GM19099 (cell line): ENCODE data around the gene FAM20A.

ENCODE experiments used
- POLR2A ChIP-seq: IDR thresholded peaks from 3 replicates; pipeline ENCODE4 v1.6.1; 2011; ENCODE audit warnings: low read depth; ENCODE audit not compliant: insufficient read length; ENCODE audit errors: extremely low read depth

The FAM20A gene

DNA sequence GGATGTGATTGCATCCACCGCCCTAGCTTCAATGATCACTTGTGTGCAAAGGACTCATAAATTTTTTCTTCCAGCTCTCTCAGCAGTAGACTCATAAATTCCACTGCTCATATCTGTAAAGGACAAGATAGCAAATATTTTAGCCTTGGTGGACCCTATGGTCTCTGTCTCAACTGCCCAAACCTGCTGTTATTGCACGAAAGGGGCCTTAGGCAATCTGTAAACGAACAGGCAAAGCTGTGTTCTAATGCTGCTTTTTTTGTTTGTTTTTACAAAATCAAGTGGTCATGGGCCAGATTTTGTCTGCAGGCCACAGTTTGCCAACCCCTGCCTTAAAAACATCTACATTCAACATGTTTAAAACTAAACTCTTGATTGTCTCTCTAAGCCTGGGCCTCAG lies 34.1 kb downstream of the FAM20A start:
- no peak for TF ChIP-seq POLR2A

DNA sequence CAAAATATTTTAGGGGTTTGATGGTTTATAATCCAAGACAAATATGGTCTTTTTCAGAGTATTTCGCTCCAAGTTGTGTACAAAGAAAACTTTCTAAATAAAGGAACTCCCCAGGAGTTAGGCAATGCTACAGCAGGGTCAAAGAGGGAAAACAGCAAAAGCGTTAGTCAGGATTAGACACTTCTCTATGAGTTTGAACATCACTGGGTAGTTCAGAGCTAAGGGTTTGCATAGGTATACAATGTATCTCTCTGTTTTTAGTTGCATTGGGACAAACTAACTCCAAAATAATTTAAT lies 34.8 kb downstream of the FAM20A start:
- TF ChIP-seq POLR2A: no peak

DNA sequence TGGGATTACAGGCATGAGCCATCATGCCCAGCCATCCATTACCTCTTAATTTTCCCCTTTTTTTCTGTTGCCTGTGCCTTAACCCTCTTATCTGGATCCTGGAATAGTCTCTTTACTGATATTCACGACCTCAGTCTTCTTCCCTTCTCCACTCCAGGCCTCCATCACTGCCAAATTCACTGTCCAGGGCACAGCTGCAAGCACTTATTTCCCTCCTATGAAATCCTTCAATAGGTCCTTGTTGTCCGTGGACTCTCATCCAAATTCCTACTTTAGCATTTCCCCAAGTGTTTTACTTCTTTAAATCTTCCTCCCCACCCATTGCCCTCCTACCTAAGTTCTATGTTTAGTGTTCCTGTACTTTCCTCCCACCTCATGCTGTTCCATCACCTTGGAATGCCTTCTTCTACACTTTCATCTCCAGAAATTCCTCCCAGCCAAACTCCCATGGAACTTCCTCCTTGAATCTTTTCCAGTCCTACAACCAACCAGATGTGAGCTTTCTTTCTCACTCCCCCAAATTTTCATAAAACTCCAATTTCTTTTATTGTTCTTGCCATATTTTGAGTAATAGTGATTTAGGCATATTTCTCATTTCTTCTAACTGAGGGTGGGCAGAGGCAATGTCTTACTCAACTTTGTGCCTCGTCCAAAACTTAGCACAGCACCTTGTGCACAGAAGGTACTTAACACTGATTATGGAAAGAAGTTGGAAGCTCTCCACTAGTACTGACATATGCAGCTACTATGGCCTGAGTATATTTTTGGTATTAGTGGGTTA lies 35.3 kb downstream of the FAM20A start:
- TF ChIP-seq POLR2A: no peak

DNA sequence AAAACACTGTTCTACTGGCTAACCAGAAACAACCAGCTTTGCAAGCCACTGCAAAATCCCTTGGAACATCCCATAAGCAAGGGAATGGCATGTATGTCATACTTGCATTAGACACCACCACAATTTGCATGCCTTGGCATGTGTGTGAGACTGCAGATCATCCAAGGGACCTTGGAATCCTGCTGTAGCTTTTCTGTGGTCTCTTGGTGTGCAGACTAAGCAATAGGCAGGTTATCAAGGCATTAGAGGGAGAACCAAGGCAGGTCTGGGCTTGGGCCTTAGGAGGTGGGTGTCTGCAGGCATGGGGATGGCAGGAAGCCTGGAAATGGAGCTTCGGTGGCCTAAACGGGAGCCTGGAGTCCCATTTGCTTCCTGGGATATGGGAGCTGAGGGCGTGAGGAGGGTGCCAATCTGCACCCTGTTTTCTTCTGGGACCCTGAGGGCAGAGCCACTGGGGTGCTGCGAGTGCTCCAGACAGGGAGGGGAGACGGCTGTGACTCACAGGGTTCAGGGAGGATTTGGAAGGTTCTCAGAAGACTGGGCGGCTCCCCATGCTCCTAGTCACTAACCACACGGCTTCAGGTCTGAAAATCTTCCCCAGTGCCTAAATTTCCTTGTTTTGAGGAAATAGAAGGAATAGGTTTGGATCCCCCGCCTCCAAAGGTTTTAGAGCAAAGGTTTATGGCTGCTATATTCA lies 36.6 kb downstream of the FAM20A start:
- no peak for TF ChIP-seq POLR2A

DNA sequence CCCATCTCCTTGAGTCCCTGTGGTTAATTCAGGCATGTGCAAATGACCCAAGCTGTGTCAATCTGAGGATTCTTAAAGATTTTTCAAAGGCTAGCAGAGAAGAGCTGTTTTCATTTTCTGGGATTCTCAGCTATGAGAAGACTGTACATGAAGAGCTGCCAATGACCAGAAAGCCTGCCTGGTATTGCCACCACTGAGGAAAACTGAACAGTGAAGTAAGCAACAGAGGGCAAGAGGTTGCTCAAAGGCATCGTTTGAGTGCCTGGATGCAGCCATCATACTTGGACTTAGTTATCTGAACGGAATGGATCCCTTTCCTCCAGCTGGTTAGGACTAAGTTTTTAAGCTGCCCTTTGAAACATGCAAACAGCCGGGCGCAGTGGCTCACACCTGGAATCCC lies 38.4 kb downstream of the FAM20A start:
- no peak for TF ChIP-seq POLR2A

DNA sequence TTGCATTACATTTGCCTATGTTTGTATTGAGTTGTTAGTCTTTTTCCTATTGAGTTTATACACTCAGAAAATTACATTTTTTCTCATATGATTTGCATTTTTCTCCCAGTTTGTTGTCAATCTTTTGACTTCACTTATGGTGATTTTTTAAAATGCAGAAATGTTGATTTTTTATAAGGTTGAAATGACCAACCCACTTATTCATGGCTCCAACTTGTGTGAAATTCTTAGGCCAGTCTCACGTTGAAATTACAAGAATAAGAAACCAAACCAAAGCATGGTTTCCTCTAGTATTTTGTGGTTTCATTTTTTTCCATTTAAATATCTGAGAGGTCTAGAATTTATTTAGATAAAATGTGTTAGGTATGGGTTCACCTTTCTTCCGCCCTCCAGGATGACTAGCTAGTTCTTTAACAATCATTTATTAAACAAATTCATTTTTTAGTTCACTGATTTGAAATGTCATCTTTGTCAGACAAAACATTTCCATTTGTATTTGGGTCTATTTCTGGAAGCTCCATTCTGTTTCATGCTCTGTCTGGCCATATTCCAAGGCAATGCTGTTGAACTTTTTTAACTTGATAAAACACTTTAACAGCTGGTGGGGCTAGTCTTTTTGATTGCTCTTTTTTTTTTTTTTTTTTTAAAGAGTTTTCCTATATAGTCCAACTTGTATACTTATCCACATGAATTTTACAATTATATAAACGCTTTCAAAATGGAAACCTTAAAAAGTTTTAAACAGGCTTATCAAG lies 40.0 kb downstream of the FAM20A start:
- no peak for TF ChIP-seq POLR2A

DNA sequence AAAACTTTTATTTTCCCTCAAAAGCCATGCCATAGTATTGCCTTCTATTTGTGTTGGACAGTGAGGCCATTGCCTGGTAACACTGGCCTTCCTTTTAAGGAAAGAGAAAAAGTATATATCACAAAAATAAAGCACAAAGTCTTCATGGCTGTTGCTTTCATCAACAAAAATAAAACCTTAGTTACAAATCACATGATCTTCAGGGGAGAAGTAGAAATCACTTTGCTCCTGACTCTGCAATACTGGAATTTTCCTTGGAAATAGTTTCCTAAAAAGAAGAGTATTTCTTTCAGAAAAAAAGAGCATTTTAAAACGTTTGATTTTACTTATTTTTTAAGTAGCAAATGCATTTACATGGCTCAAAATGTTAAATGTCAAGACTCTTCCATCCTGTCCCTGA lies 41.9 kb downstream of the FAM20A start:
- no peak for TF ChIP-seq POLR2A

DNA sequence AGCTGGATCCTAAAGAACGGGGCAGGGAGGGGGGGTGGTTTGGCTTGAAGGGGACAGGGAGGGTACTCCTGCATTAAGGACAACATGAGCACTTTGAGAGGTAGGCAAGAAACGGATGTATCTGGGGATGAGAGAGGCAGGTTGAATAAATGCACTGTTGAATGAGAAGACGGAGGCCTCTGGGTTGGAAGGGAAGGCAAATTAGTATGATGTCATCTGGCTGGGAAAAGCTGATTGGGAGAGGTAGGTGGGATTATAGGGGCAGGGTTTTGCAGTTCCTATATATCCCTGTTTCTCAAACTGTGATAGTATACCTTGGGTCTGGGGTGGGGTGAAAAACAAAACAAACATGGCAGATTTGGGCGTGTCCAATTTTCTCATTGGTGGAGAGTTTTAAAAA lies 44.6 kb downstream of the FAM20A start:
- TF ChIP-seq POLR2A: no peak

DNA sequence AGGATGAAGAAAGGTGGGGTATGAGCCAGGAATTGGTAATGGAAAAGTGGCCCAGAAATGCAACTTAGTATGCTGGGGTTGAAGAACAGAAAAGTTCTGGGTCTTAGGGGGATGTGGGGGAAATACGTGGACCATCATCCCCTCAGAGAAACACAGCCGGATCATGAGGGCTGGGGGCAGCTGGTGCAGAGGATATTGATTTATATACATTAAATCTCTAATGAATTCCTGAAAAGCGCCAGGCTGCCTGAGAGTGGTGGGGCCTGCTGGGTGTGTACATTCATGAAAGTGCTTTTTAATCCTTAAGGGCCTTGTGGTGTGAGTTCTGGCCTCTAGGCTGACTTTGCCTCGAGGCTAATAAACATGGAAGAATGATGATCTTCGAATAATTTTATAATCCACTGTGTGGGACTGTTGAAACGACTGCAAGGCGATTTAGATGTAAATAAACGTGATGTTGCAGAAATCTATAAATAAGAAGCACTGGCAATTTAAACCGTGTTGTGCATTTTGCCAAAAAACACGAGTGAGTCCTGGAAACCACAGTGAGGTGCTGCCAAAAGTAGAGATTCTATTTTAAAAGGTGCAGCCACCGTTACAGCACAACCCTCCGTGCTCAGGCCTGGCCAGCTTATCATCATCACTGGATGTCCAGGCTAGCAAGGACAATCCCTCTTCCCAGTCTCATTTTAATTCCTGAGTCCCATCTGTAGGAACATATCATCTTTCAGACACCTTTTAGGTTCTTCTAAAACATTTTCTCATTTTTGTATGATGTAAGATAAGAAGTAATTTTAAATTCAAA lies 56.9 kb downstream of the FAM20A start:
- TF ChIP-seq POLR2A: no peak

DNA sequence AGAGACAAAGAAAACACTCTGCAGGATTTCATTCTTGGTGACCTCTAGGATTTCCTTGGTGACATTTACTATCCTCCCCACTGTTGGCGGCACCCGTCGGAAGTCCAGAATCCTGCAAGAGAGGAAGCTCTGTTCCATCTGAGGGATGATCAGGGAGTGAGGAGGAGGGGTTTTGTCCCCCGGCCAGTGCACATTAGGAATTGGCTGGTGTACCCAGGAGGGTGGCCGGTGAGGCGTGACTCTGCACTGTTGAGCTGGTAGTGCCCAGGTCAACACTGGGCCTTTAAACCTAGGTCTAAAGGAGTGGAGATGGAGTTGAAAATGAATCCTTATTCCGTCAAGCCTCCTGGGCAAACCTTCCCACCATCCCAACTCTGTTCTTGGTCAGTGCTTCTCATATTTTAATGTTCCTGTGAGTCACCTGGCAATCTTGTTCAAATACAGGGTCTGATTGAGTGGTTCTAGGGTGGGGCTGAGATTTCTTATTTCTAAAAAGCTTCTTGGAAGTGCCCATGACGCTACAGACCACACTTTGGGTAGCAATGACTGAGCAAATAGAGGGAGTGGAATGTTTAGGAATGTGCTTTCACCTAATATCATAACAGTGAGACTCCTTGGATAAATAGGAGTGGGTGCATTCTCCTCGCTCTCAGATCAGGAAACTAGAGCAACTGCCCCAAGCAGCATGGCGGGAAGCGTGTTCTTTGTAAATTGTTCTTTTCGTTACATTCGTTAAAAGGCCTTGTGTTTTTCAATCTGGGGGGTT lies 58.3 kb downstream of the FAM20A start:
- no peak for TF ChIP-seq POLR2A

DNA sequence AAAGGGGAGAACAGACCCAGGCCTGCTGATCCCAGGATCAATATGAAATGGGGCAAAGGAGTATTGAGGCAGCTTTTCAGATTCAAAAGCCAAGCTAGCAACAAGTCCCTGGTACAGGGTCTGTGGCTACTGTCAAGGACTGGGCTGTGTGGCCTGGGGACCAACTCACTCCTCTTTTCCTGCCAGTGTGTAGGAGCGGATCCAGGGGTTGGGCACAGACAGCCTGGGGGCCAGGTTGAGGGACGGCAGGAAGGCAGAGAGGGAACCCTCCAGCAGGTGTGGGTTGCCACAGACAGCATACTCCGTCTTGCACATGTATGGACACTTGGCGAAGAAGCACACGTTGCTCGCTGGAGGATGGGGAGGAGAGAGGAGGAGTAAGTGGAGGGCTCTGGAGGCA lies 59.4 kb downstream of the FAM20A start:
- TF ChIP-seq POLR2A: no peak

DNA sequence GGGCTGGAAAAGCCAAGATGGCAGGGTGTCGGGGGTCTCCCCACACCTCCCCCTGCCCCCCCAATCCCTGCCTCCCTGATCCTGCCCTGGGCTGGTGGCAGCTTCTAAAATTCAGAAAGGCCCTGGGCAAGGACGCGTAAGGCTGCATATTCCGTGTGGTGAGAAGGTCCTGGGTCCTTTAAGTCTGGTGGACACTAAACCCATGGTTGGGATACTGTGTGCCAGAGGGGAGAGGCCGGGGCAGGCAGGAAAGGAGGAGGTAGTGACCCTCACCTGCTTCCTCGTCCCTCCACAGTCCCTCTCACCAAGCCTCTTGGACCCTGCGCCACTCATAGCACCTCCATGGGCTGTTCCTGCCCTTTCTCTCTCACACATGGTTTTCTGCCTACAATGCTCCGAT lies 60.2 kb downstream of the FAM20A start:
- no peak for TF ChIP-seq POLR2A

DNA sequence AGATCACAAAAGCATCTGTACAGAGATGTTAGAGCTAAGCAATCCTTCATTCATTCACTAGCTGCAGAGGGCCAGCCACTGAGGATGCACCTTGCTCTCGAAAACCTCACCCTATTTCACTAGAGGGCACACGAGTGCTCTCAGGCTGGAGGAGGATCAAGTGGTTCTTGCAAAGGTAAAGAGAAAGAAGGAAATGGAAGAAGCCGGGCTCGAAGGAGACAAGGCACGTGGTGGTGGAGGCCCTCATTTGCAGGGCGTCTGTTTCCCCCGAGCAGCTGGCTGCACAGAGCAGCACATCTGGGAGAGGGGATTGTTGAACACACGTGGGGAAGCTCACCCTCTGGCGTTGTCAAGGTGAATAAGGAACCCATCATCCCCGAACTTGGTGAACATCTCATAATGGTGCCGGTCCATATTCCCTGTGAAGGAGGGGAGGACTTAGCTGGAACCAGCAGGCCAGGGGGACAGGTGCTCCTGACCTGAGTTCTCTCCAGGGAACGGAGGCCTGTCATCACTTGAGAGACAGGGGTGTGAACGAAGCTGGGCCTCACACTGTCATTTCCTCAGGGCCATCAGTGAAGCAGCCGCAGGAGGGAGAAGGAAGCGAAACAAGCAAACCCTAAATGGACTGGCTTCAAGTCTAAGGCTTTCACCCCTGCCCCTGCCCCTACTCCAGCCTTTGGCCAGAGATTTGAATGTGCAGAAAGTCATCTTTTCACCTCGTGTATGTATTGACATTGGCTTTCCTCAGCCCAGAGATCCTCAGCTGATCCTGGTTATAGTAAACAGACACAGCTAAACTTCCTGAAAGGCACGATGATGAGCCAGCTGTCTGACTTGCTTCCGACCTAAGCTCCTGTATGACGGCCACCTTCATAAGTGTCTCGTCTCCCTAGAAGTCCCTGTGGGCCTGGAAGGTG lies 61.4 kb downstream of the FAM20A start:
- TF ChIP-seq POLR2A: no peak

DNA sequence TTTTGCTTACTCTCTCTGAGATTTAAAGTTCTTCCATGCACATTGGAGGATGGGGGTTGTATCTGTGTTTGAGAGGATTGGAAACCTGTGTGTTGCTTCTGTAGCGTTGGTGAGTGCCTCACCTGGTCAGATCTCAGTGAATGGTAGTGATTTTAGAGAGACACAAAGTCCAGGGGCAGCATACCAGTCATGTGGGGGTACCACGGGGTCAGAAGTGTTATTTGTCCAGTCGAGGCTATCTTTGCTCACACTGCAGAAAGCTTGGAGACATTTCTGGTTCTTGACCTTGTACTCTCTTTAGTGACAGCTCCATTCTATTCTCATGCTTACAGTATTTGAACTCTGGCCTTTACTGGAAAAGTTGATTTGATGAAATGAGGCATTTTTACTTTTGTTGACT lies 65.2 kb downstream of the FAM20A start:
- no peak for TF ChIP-seq POLR2A

DNA sequence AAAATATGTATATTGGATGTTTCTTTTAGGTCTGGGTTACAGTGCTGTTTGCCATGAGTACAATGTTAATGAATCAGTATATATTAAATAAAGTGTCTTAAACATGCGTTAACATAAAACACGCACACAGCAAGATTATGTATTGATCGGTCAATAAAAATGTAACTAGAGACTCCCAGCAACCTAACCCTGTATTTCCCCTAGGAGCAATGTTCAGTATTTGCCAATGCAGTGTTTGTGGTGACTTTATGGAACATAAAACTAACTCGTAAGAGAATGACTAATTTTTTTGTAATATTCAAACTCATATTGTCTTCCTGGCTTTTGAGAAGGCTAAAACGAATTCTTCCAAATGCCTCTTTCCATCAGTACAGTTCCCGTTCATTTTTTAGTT lies 66.5 kb downstream of the FAM20A start:
- no peak for TF ChIP-seq POLR2A
